ENCODE results near the gene ATP8B4.

ATP8B4 gene

GRCh38 chr15:49809894-49810609 is 309.0 kb downstream of the ATP8B4 start:
- no peak overlapping the region for H3K4me3 ChIP-seq (ENCODE audit: low read length)
- no peak for DNase-seq (ENCODE audit: low read depth, low spot score)

- H3K4me3 ChIP-seq (ENCODE audit: low read length): no peak overlapping the region
- DNase-seq (ENCODE audit: low read depth, low spot score): no peak
Observed at GRCh38 chr15:49808341-49808740, 310.7 kb downstream of the ATP8B4 start.
